IPS-NIHi7 (cell line): ENCODE data around the gene GAST.
"Not testable (repeated sequence)": the region's sequence is repeated elsewhere in the genome, so short reads cannot be mapped to it uniquely, and the experiment has no call there.

ENCODE experiments used
- DNase-seq: peaks from one replicate; pipeline ENCODE4 v3.0.0; 2012; ENCODE audit warnings: mixed read lengths; ENCODE audit errors: extremely low spot score

The GAST gene

GRCh38 chr17:41711669-41712400, at the start of gene GAST:
TSS of gene GAST (plus strand) at chr17:41712331. CDS start at chr17:41715437, 3,106 bp downstream.
- no peak for DNase-seq

GRCh38 chr17:41663451-41664171, 48.5 kb upstream of the GAST start:
- no peak for DNase-seq

- no peak for DNase-seq
These were observed 48.0 kb upstream of the GAST start for GRCh38 chr17:41664172-41664457.

- DNase-seq = no peak
These were observed 47.3 kb upstream of the GAST start for GRCh38 chr17:41664587-41665565.

GRCh38 chr17:41665566-41666236, 46.4 kb upstream of the GAST start:
- peak; percentile 92 for DNase-seq

- no peak for DNase-seq
These were observed 45.9 kb upstream of the GAST start for GRCh38 chr17:41666237-41666641.

- peak; percentile 83 for DNase-seq
These were observed 45.3 kb upstream of the GAST start for GRCh38 chr17:41666708-41667279.

- peak; percentile 28 for DNase-seq
These were observed 44.7 kb upstream of the GAST start for GRCh38 chr17:41667280-41668041.

GRCh38 chr17:41672153-41672552, 40.0 kb upstream of the GAST start:
- DNase-seq = no peak

- not testable (repeated sequence) for DNase-seq
These were observed 36.7 kb upstream of the GAST start for GRCh38 chr17:41675157-41676057.

GRCh38 chr17:41676058-41676419, 36.1 kb upstream of the GAST start:
- DNase-seq = no peak

- no peak for DNase-seq
These were observed 33.7 kb upstream of the GAST start for GRCh38 chr17:41678411-41678906.

- DNase-seq = no peak
These were observed 33.0 kb upstream of the GAST start for GRCh38 chr17:41678907-41679739.

- DNase-seq = no peak
These were observed 32.2 kb upstream of the GAST start for GRCh38 chr17:41679740-41680425.

GRCh38 chr17:41680426-41681040, 31.6 kb upstream of the GAST start:
- DNase-seq = no peak

GRCh38 chr17:41681776-41682175, 30.4 kb upstream of the GAST start:
- no peak for DNase-seq

GRCh38 chr17:41682631-41683030, 29.5 kb upstream of the GAST start:
- DNase-seq = no peak
